Activated CD8-positive, alpha-beta memory T cell treated with anti-CD3 and anti-CD28 coated beads, Interleukin-2, amount 10 ng/mL, durations not matched to agents 7 days and 5 days (primary cell): ENCODE results near the gene GCK. TPM values are rescaled to one million over a fixed set of nuclear protein-coding genes. Genes with fewer than 3 reads are reported as not detected.
"Not testable (repeated sequence)": the region's sequence is repeated elsewhere in the genome, so short reads cannot be mapped to it uniquely, and the experiment has no call there.

Experiments used
- ATAC-seq: fragments of 150-1000 bp; cut with Tn5 transposase; one replicate; pipeline ENCODE4 v1.10.0; 2021; ENCODE audit warnings: moderate library complexity
- CTCF ChIA-PET: fragments of 350-600 bp; sonication (Branson Sonifier 250); formaldehyde crosslinking; loops from one replicate; lab custom pipeline; 2021; ENCODE audit warnings: antibody characterized with exemption; lab: Charles Lee
- DNase-seq: peaks from one replicate; pipeline ENCODE4 v3.0.0-alpha.2; 2020
- H3K27ac Mint-ChIP-seq: one replicate; pipeline ENCODE4 v1.8.0; 2021; ENCODE audit warnings: mild to moderate bottlenecking, mixed read lengths
- H3K27me3 Mint-ChIP-seq: one replicate; pipeline ENCODE4 v1.8.0; 2021; ENCODE audit warnings: mixed read lengths
- H3K36me3 Mint-ChIP-seq: one replicate; pipeline ENCODE4 v1.8.0; 2021; ENCODE audit warnings: mild to moderate bottlenecking, mixed read lengths
- H3K4me1 Mint-ChIP-seq: one replicate; pipeline ENCODE4 v1.8.0; 2021; ENCODE audit warnings: mixed read lengths
- H3K4me3 Mint-ChIP-seq: one replicate; pipeline ENCODE4 v1.8.0; 2021; ENCODE audit warnings: mild to moderate bottlenecking, moderate library complexity, mixed read lengths
- H3K9me3 Mint-ChIP-seq: one replicate; pipeline ENCODE4 v1.8.0; 2022; ENCODE audit warnings: low read depth, mixed read lengths
- total RNA-seq, 2 experiments: library from RNA; stranded (reverse); gene quantifications; one replicate each; pipeline ENCODE4 v1.2.3, GENCODE V29; 2021

The GCK gene
- total RNA-seq, 2 experiments from 2014 or later: 0.23 TPM; not detected in 1

- CTCF ChIA-PET: no interaction called here
- no peak overlapping the region for H3K4me3 Mint-ChIP-seq
Observed at GRCh38 chr7:44140341-44140740, 48.9 kb downstream of the GCK start.

GRCh38 chr7:44139311-44140010 is 49.8 kb downstream of the GCK start:
- no peak for DNase-seq
- CTCF ChIA-PET: no interaction called here

More at GRCh38 chr7:44140341-44140740, 48.9 kb downstream of the GCK start:
- DNase-seq (no peak), ATAC-seq (no peak)
- no peaks in the 10 kb centered on the region for H3K9me3 Mint-ChIP-seq
- H3K27me3 Mint-ChIP-seq: peaks cover 18% of the 10 kb centered on the region
- H3K36me3 Mint-ChIP-seq: no peaks in the 10 kb centered on the region
- H3K27ac Mint-ChIP-seq: no peak overlapping the region
- peaks cover 4% of the 10 kb centered on the region for H3K4me1 Mint-ChIP-seq

GRCh38 chr7:44138698-44139097 is 50.5 kb downstream of the GCK start:
- H3K27ac Mint-ChIP-seq: no peak overlapping the region
- ATAC-seq: no peak
- CTCF ChIA-PET: no interaction called here

More at GRCh38 chr7:44139311-44140010, 49.8 kb downstream of the GCK start:
- H3K4me1 Mint-ChIP-seq: no peaks in the 10 kb centered on the region
- H3K4me3 Mint-ChIP-seq: no peak overlapping the region
- H3K27me3 Mint-ChIP-seq: peaks cover 9% of the 10 kb centered on the region
- H3K36me3 Mint-ChIP-seq: no peaks in the 10 kb centered on the region
- no peak for ATAC-seq
- no peak overlapping the region for H3K27ac Mint-ChIP-seq
- no peaks in the 10 kb centered on the region for H3K9me3 Mint-ChIP-seq

GRCh38 chr7:44136731-44137130 is 52.5 kb downstream of the GCK start:
- Mint-ChIP-seq H3K27ac (no peak overlapping the region), H3K4me3 (no peak overlapping the region), H3K27me3 (peaks cover 3% of the 10 kb centered on the region), H3K9me3 (no peaks in the 10 kb centered on the region), H3K4me1 (no peaks in the 10 kb centered on the region), H3K36me3 (no peaks in the 10 kb centered on the region)
- DNase-seq (no peak), ATAC-seq (no peak)
- CTCF ChIA-PET: no interaction called here

More at GRCh38 chr7:44138698-44139097, 50.5 kb downstream of the GCK start:
- no peak for DNase-seq
- Mint-ChIP-seq H3K27me3 (peaks cover 2% of the 10 kb centered on the region), H3K4me1 (no peaks in the 10 kb centered on the region), H3K4me3 (no peak overlapping the region), H3K36me3 (no peaks in the 10 kb centered on the region), H3K9me3 (no peaks in the 10 kb centered on the region)

- peaks cover 3% of the 10 kb centered on the region for H3K27me3 Mint-ChIP-seq
- CTCF ChIA-PET: interaction anchor here (1.0 kb wide), 1 partner anchor 13 kb away, joined by 4 read pairs; no protein-coding TSS in a partner anchor
- H3K9me3 Mint-ChIP-seq: no peaks in the 10 kb centered on the region
Observed at GRCh38 chr7:44134943-44135628, 54.2 kb downstream of the GCK start.

GRCh38 chr7:44133295-44133694 is 55.9 kb downstream of the GCK start:
- CTCF ChIA-PET: no interaction called here

More at GRCh38 chr7:44134943-44135628, 54.2 kb downstream of the GCK start:
- ATAC-seq (no peak), DNase-seq (no peak)
- H3K27ac Mint-ChIP-seq: no peak overlapping the region
- H3K4me3 Mint-ChIP-seq: no peak overlapping the region
- H3K36me3 Mint-ChIP-seq: no peaks in the 10 kb centered on the region
- peaks cover 7% of the 10 kb centered on the region for H3K4me1 Mint-ChIP-seq

GRCh38 chr7:44132039-44132438 is 57.2 kb downstream of the GCK start:
- ATAC-seq: no peak
- no peak overlapping the region for H3K27ac Mint-ChIP-seq
- peaks cover 14% of the 10 kb centered on the region for H3K4me1 Mint-ChIP-seq
- H3K4me3 Mint-ChIP-seq: no peak overlapping the region
- no peaks in the 10 kb centered on the region for H3K36me3 Mint-ChIP-seq
- no peaks in the 10 kb centered on the region for H3K9me3 Mint-ChIP-seq
- CTCF ChIA-PET: no interaction called here
- H3K27me3 Mint-ChIP-seq: peaks cover 8% of the 10 kb centered on the region
- no peak for DNase-seq

More at GRCh38 chr7:44133295-44133694, 55.9 kb downstream of the GCK start:
- H3K36me3 Mint-ChIP-seq: no peaks in the 10 kb centered on the region
- H3K4me1 Mint-ChIP-seq: peaks cover 14% of the 10 kb centered on the region
- peaks cover 3% of the 10 kb centered on the region for H3K27me3 Mint-ChIP-seq
- no peaks in the 10 kb centered on the region for H3K9me3 Mint-ChIP-seq
- DNase-seq (no peak), ATAC-seq (no peak)
- no peak overlapping the region for H3K27ac Mint-ChIP-seq
- H3K4me3 Mint-ChIP-seq: no peak overlapping the region

- Mint-ChIP-seq H3K36me3 (no peaks in the 10 kb centered on the region), H3K9me3 (no peaks in the 10 kb centered on the region), H3K27ac (no peak overlapping the region), H3K27me3 (peaks cover 12% of the 10 kb centered on the region), H3K4me1 (peaks cover 14% of the 10 kb centered on the region), H3K4me3 (no peak overlapping the region)
- no peak for DNase-seq
- ATAC-seq: no peak
- CTCF ChIA-PET: interaction anchor here (1.4 kb wide), 1 partner anchor 9 kb away, joined by 3 read pairs; no protein-coding TSS in a partner anchor
Observed at GRCh38 chr7:44131173-44132029, 57.8 kb downstream of the GCK start.

- Mint-ChIP-seq H3K27me3 (peaks cover 20% of the 10 kb centered on the region), H3K9me3 (no peaks in the 10 kb centered on the region), H3K4me1 (peaks cover 17% of the 10 kb centered on the region), H3K4me3 (no peak overlapping the region), H3K36me3 (no peaks in the 10 kb centered on the region), H3K27ac (no peak overlapping the region)
- ATAC-seq: no peak
- DNase-seq: no peak
- CTCF ChIA-PET: no interaction called here
Observed at GRCh38 chr7:44128721-44129582, 60.3 kb downstream of the GCK start.

- CTCF ChIA-PET: interaction anchor here (0.9 kb wide), 1 partner anchor 18 kb away, joined by 3 read pairs; no protein-coding TSS in a partner anchor
- Mint-ChIP-seq H3K27ac (no peak overlapping the region), H3K36me3 (no peaks in the 10 kb centered on the region), H3K27me3 (peaks cover 20% of the 10 kb centered on the region), H3K9me3 (no peaks in the 10 kb centered on the region), H3K4me1 (peaks cover 23% of the 10 kb centered on the region), H3K4me3 (no peak overlapping the region)
- DNase-seq (no peak), ATAC-seq (no peak)
Observed at GRCh38 chr7:44127161-44127560, 62.1 kb downstream of the GCK start.

- peaks cover 18% of the 10 kb centered on the region for H3K27me3 Mint-ChIP-seq
- not testable (repeated sequence) for DNase-seq, H3K4me3 Mint-ChIP-seq, H3K36me3 Mint-ChIP-seq, H3K9me3 Mint-ChIP-seq, ATAC-seq, H3K27ac Mint-ChIP-seq
- CTCF ChIA-PET: interaction anchor here (0.6 kb wide), 1 partner anchor 136 kb away, joined by 3 read pairs; no protein-coding TSS in a partner anchor
- H3K4me1 Mint-ChIP-seq: peaks cover 28% of the 10 kb centered on the region
Observed at GRCh38 chr7:44126574-44126973, 62.7 kb downstream of the GCK start.

- H3K27me3 Mint-ChIP-seq: peaks cover 18% of the 10 kb centered on the region
Observed at GRCh38 chr7:44124822-44125202, 64.4 kb downstream of the GCK start.

More at GRCh38 chr7:44124822-44125202, 64.4 kb downstream of the GCK start:
- CTCF ChIA-PET: interaction anchor here (1.2 kb wide), 1 partner anchor 43 kb away, joined by 3 read pairs; no protein-coding TSS in a partner anchor
- ATAC-seq: no peak
- Mint-ChIP-seq H3K4me3 (peak overlapping the region; percentile 79), H3K4me1 (peaks cover 36% of the 10 kb centered on the region), H3K27ac (no peak overlapping the region), H3K9me3 (no peaks in the 10 kb centered on the region), H3K36me3 (peaks cover 7% of the 10 kb centered on the region)
- DNase-seq: no peak
